Panc1 (cell line): ENCODE data around the gene TMTC1. TPM values are rescaled to one million over a fixed set of nuclear protein-coding genes. Genes with fewer than 3 reads are reported as not detected.

ENCODE experiments used
- ATAC-seq: fragments of 200-7000 bp; cut with Tn5 transposase; 2 replicates; pipeline ENCODE4 v1.9.1; 2020; ENCODE audit warnings: mild to moderate bottlenecking, moderate library complexity
- BruUV-seq: library from RNA; stranded (reverse); fragments of 400-500 nt; replicated peaks from 2 replicates; lab custom pipeline; 2021; lab: Mats Ljungman, UMichigan
- CTCF ChIA-PET: fragments of 300-600 bp; sonication (Branson Sonifier 250); formaldehyde crosslinking; loops from one replicate; lab custom pipeline; 2022; ENCODE audit warnings: antibody characterized with exemption; lab: Charles Lee
- POLR2A ChIA-PET: fragments of 300-600 bp; sonication (Branson Sonifier 250); formaldehyde crosslinking; loops from one replicate; lab custom pipeline; 2022; ENCODE audit warnings: antibody characterized with exemption; lab: Charles Lee
- DNase-seq: peaks from one replicate; pipeline ENCODE4 v3.0.0-alpha.2; 2010; ENCODE audit warnings: low read depth, low spot score
- H3K27ac ChIP-seq: 2 replicates; pipeline ENCODE4 v1.5.1; 2011; ENCODE audit warnings: mild to moderate bottlenecking, low read length, inconsistent platforms
- H3K27me3 ChIP-seq: fragments of 200-500 bp; sonication (Bioruptor generic); 2 replicates; pipeline ENCODE4 v1.6.0; 2014; ENCODE audit warnings: low read length, inconsistent platforms; ENCODE audit not compliant: control insufficient read depth, insufficient read depth
- H3K36me3 ChIP-seq: fragments of 200-500 bp; sonication (Bioruptor generic); 2 replicates; pipeline ENCODE4 v1.5.1; 2014; ENCODE audit warnings: inconsistent platforms, mild to moderate bottlenecking, low read length, moderate library complexity; ENCODE audit not compliant: control insufficient read depth, insufficient read depth
- H3K4me1 ChIP-seq: 2 replicates; pipeline ENCODE4 v1.5.1; 2011; ENCODE audit warnings: inconsistent platforms, mild to moderate bottlenecking, low read length, moderate library complexity; ENCODE audit not compliant: control insufficient read depth, insufficient read depth
- H3K4me3 ChIP-seq, 2 experiments: 2 replicates each; pipeline ENCODE4 v1.5.1; 2011 to 2012; ENCODE audit warnings: low read depth in 2 of 2, low read length in 2 of 2, mild to moderate bottlenecking in 2 of 2, inconsistent platforms in 1 of 2, moderate library complexity in 1 of 2
- H3K9me3 ChIP-seq: fragments of 200-500 bp; sonication (Bioruptor generic); 2 replicates; pipeline ENCODE4 v1.5.1; 2014; ENCODE audit warnings: low read depth, mild to moderate bottlenecking, inconsistent platforms, low read length, moderate library complexity; ENCODE audit not compliant: control insufficient read depth, insufficient read depth
- POLR2AphosphoS5 ChIP-seq: IDR thresholded peaks from 2 replicates; pipeline ENCODE4 v1.6.1; 2012; ENCODE audit warnings: mild to moderate bottlenecking, low read depth, low read length, moderate library complexity
- SIN3A ChIP-seq: IDR thresholded peaks from 2 replicates; pipeline ENCODE4 v1.6.1; 2012; ENCODE audit warnings: low read depth, mild to moderate bottlenecking, low read length, moderate library complexity, borderline replicate concordance; ENCODE audit not compliant: insufficient read depth
- TCF7L2 ChIP-seq: IDR thresholded peaks from 2 replicates; pipeline ENCODE4 v1.6.1; 2011; ENCODE audit warnings: mild to moderate bottlenecking, low read depth, low read length, inconsistent platforms
- in situ Hi-C: cut with HindIII; loops from 2 replicates; pipeline ENCODE4 v1.10.0; 2016; ENCODE audit warnings: low sequenced_read_pairs, low pct_unique_long_range_greater_than_20kb
- intact Hi-C: fragments of 100-400 bp; cut with micrococcal nuclease; formaldehyde crosslinking; loops from one replicate; pipeline ENCODE4 v1.10.0; 2022; ENCODE audit not compliant: unreplicated experiment
- total RNA-seq: library from RNA; stranded (reverse); gene quantifications from one replicate; pipeline ENCODE4 v1.2.1, GENCODE V29; 2021; ENCODE audit not compliant: unreplicated experiment
- TF ChIP-seq, protein P1 (sequence below), 2 experiments: IDR thresholded peaks; 2 replicates each; pipeline ENCODE4 v1.6.1; 2011 to 2012; ENCODE audit warnings: low read depth in 2 of 2, control low read depth in 1 of 2, low read length in 1 of 2, mild to moderate bottlenecking in 1 of 2, moderate library complexity in 1 of 2; ENCODE audit not compliant: insufficient read depth in 1 of 2
- TF ChIP-seq, protein P2 (sequence below): fragments of 450-650 bp; IDR thresholded peaks from 2 replicates; pipeline ENCODE4 v1.5.1; 2017; ENCODE audit warnings: mild to moderate bottlenecking

Gene TMTC1
- total RNA-seq, 1 experiment from 2014 or later: 0.28 TPM

DNA sequence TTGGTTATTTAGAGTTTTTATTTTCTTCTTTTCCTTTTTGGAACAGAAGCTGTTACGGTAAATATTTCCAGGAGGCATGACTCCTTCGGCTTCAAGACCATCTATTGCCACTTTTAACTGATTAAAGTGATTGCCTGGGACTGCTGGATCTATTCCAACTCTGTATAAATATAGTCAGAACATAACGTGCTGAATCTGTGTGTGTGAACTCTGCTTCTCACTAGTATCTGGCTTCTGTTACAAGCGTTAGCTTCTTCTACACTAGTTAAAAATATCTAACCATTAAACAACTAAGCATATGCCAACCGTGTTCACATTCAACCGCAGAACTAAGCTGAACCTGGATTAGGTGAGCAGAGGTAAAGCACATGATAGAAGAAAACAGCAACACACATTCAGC, 49.0 kb downstream of the TMTC1 start:
- CTCF ChIA-PET: no interaction called here
- no TSS peak for BruUV-seq

DNA sequence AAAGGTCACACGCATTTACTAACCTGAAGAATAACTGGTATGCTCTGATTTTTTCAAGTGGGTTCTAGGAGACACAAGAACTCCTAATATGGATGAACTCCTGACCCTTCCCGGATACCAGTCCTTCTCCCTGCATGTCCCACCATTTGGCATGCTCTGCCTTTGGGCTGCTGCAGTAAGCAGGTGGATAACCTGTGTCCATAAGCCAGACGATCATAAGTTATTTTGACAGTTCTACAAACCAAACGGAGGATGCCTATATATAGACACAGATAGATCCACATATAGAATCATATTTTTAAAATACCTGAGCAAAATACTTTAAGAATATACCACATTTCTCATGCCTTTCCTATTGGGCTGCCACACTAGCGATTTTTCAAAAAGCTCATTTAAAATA, 49.4 kb downstream of the TMTC1 start:
- no peaks in the 10 kb centered on the region for H3K4me1 ChIP-seq
- ATAC-seq (no peak), DNase-seq (no peak)
- H3K9me3 ChIP-seq: no peaks in the 10 kb centered on the region
- no peaks in the 10 kb centered on the region for H3K36me3 ChIP-seq
- ChIA-PET CTCF (no interaction called here), POLR2A (no interaction called here)
- no peak for TF ChIP-seq SIN3A
- TF ChIP-seq, protein P1, sequence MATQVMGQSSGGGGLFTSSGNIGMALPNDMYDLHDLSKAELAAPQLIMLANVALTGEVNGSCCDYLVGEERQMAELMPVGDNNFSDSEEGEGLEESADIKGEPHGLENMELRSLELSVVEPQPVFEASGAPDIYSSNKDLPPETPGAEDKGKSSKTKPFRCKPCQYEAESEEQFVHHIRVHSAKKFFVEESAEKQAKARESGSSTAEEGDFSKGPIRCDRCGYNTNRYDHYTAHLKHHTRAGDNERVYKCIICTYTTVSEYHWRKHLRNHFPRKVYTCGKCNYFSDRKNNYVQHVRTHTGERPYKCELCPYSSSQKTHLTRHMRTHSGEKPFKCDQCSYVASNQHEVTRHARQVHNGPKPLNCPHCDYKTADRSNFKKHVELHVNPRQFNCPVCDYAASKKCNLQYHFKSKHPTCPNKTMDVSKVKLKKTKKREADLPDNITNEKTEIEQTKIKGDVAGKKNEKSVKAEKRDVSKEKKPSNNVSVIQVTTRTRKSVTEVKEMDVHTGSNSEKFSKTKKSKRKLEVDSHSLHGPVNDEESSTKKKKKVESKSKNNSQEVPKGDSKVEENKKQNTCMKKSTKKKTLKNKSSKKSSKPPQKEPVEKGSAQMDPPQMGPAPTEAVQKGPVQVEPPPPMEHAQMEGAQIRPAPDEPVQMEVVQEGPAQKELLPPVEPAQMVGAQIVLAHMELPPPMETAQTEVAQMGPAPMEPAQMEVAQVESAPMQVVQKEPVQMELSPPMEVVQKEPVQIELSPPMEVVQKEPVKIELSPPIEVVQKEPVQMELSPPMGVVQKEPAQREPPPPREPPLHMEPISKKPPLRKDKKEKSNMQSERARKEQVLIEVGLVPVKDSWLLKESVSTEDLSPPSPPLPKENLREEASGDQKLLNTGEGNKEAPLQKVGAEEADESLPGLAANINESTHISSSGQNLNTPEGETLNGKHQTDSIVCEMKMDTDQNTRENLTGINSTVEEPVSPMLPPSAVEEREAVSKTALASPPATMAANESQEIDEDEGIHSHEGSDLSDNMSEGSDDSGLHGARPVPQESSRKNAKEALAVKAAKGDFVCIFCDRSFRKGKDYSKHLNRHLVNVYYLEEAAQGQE (IDR thresholded peaks at IDR 0.05; ENCODE audit: insufficient read depth in 1 of 2, low read depth in 2 of 2, low read length in 1 of 2): no peak
- no peak for TF ChIP-seq POLR2AphosphoS5
- no peak for TF ChIP-seq TCF7L2
- TF ChIP-seq, protein P2, sequence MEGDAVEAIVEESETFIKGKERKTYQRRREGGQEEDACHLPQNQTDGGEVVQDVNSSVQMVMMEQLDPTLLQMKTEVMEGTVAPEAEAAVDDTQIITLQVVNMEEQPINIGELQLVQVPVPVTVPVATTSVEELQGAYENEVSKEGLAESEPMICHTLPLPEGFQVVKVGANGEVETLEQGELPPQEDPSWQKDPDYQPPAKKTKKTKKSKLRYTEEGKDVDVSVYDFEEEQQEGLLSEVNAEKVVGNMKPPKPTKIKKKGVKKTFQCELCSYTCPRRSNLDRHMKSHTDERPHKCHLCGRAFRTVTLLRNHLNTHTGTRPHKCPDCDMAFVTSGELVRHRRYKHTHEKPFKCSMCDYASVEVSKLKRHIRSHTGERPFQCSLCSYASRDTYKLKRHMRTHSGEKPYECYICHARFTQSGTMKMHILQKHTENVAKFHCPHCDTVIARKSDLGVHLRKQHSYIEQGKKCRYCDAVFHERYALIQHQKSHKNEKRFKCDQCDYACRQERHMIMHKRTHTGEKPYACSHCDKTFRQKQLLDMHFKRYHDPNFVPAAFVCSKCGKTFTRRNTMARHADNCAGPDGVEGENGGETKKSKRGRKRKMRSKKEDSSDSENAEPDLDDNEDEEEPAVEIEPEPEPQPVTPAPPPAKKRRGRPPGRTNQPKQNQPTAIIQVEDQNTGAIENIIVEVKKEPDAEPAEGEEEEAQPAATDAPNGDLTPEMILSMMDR: no peak
- in situ Hi-C loops (no loop called here), intact Hi-C loops (no loop called here)
- H3K27me3 ChIP-seq: no peaks in the 10 kb centered on the region; the same call in 1 of the 2 replicates
- no TSS peak for BruUV-seq
- H3K4me3 ChIP-seq: no peak overlapping the region
- no peak overlapping the region for H3K27ac ChIP-seq

More for the DNA sequence above, 49.0 kb downstream of the TMTC1 start:
- TF ChIP-seq SIN3A (no peak), TCF7L2 (no peak), POLR2AphosphoS5 (no peak)
- TF ChIP-seq, protein P1 (IDR thresholded peaks at IDR 0.05; ENCODE audit: insufficient read depth in 1 of 2, low read depth in 2 of 2, low read length in 1 of 2): no peak
- TF ChIP-seq, protein P2: no peak
- H3K36me3 ChIP-seq: no peaks in the 10 kb centered on the region
- no peak overlapping the region for H3K4me3 ChIP-seq
- no peak for DNase-seq
- H3K27ac ChIP-seq: no peak overlapping the region
- intact Hi-C loops (no loop called here), in situ Hi-C loops (no loop called here)
- no peak for ATAC-seq
- no peaks in the 10 kb centered on the region for H3K4me1 ChIP-seq
- no peaks in the 10 kb centered on the region for H3K9me3 ChIP-seq
- no peaks in the 10 kb centered on the region; the same call in 1 of the 2 replicates for H3K27me3 ChIP-seq
- POLR2A ChIA-PET: no interaction called here
